ENCODE measurements around the gene TMED8.
"Not testable (repeated sequence)": the region's sequence is repeated elsewhere in the genome, so short reads cannot be mapped to it uniquely, and the experiment has no call there.

- not testable (repeated sequence) for TF ChIP-seq CTCF (IDR thresholded peaks at IDR 0.05; ENCODE audit: low read depth, low read length, missing input control); ZBTB33 (IDR thresholded peaks at IDR 0.05); EGR1 (IDR thresholded peaks at IDR 0.05; ENCODE audit: low read depth in 2 of 2); REST (IDR thresholded peaks at IDR 0.05); SP1 (IDR thresholded peaks at IDR 0.05); MAX (IDR thresholded peaks at IDR 0.05); RAD21 (IDR thresholded peaks at IDR 0.05); JUND (IDR thresholded peaks at IDR 0.05)
Observed at GRCh38 chr14:77337255-77337654, 39.6 kb downstream of the TMED8 start.

Measured in liver (tissue), 3 donors.